Suprapubic skin (tissue), 4 donors: Measurements from ENCODE around the gene CACNG3.

Source experiments
- CTCF ChIP-seq, 2 donors: fragments of 200-600 bp in 1 of 2; fragments of 450-650 bp in 1 of 2; sonication (generic) in 1 of 2; IDR thresholded peaks; one replicate each; pipeline ENCODE4 v1.5.1; 2016 to 2019; ENCODE audit warnings: antibody characterized with exemption in 2 of 2, mild to moderate bottlenecking in 1 of 2, moderate library complexity in 1 of 2
- EP300 ChIP-seq: sonication (generic); formaldehyde crosslinking; IDR thresholded peaks from one replicate; pipeline ENCODE4 v1.6.1; 2017; ENCODE audit warnings: antibody characterized with exemption
- POLR2A ChIP-seq, 2 donors: fragments of 450-650 bp; IDR thresholded peaks; one replicate each; pipeline ENCODE4 v1.6.1; 2017; ENCODE audit warnings: antibody characterized with exemption in 2 of 2, mild to moderate bottlenecking in 2 of 2, moderate library complexity in 2 of 2
- POLR2AphosphoS5 ChIP-seq, 3 donors: sonication (generic); formaldehyde crosslinking; IDR thresholded peaks; one replicate each; pipeline ENCODE4 v1.6.1; 2017; ENCODE audit warnings: antibody characterized with exemption in 3 of 3

- TF ChIP-seq CTCF (IDR thresholded peaks at IDR 0.05) (no peak), POLR2A (IDR thresholded peaks at IDR 0.05) (no peak), EP300 (no peak), POLR2AphosphoS5 (IDR thresholded peaks at IDR 0.05) (no peak)
Measured at GRCh38 chr16:24255456-24256371, at the start of gene CACNG3.
